NCI-H1930 (cell line): Measurements from ENCODE around the gene GRIA2.

Experiments
- DNase-seq, 2 experiments: peaks; one replicate each; lab custom pipeline; 2025; lab: John Stamatoyannopoulos, UW

The GRIA2 gene

GRCh38 chr4:157265281-157265680 lies 44.8 kb downstream of the GRIA2 start:
- no peak for DNase-seq

GRCh38 chr4:157270108-157270507 lies 49.6 kb downstream of the GRIA2 start:
- DNase-seq: no peak

GRCh38 chr4:157270552-157270951 lies 50.0 kb downstream of the GRIA2 start:
- no peak for DNase-seq

- no peak for DNase-seq
Observed at GRCh38 chr4:157271166-157271869, 50.8 kb downstream of the GRIA2 start.

GRCh38 chr4:157280673-157281072 lies 60.1 kb downstream of the GRIA2 start:
- DNase-seq: no peak

GRCh38 chr4:157282019-157282418 lies 61.5 kb downstream of the GRIA2 start:
- no peak for DNase-seq

- DNase-seq: no peak
Observed at GRCh38 chr4:157287445-157287844, 66.9 kb downstream of the GRIA2 start.

- no peak for DNase-seq
Observed at GRCh38 chr4:157290622-157291021, 70.1 kb downstream of the GRIA2 start.

- DNase-seq: no peak
Observed at GRCh38 chr4:157291071-157291470, 70.5 kb downstream of the GRIA2 start.

- no peak for DNase-seq
Observed at GRCh38 chr4:157293673-157294072, 73.1 kb downstream of the GRIA2 start.

- no peak for DNase-seq
Observed at GRCh38 chr4:157294575-157294974, 74.0 kb downstream of the GRIA2 start.

GRCh38 chr4:157300701-157301100 lies 80.2 kb downstream of the GRIA2 start:
- DNase-seq: no peak

GRCh38 chr4:157303471-157303960 lies 83.0 kb downstream of the GRIA2 start:
- no peak for DNase-seq

GRCh38 chr4:157304769-157305168 lies 84.2 kb downstream of the GRIA2 start:
- DNase-seq: no peak

- no peak for DNase-seq
Observed at GRCh38 chr4:157312702-157313101, 92.2 kb downstream of the GRIA2 start.

GRCh38 chr4:157314906-157315305 lies 94.4 kb downstream of the GRIA2 start:
- DNase-seq: no peak

GRCh38 chr4:157315968-157316367 lies 95.4 kb downstream of the GRIA2 start:
- no peak for DNase-seq

- DNase-seq: no peak
Observed at GRCh38 chr4:157320092-157320491, 99.6 kb downstream of the GRIA2 start.

- DNase-seq: no peak
Observed at GRCh38 chr4:157327666-157328065, 107.1 kb downstream of the GRIA2 start.

GRCh38 chr4:157357887-157358286 lies 137.4 kb downstream of the GRIA2 start:
- no peak for DNase-seq

- no peak for DNase-seq
Observed at GRCh38 chr4:157358439-157358838, 137.9 kb downstream of the GRIA2 start.

GRCh38 chr4:157358851-157359250 lies 138.3 kb downstream of the GRIA2 start:
- no peak for DNase-seq

- no peak for DNase-seq
Observed at GRCh38 chr4:157363360-157363759, 142.8 kb downstream of the GRIA2 start.

- peak; percentile 81 to 85 for DNase-seq
Observed at GRCh38 chr4:157372154-157372553, 151.6 kb downstream of the GRIA2 start.
